DMS114 treated with DMSO at 0.1 percent for 48 hours (cell line): ENCODE results near the gene LMAN2.
A peak's percentile ranks its signal among the peaks of the same experiment; 100 is the strongest.

ENCODE experiments used
- DNase-seq: peaks from one replicate; lab custom pipeline; 2025; ENCODE audit not compliant: unreplicated experiment; lab: John Stamatoyannopoulos, UW

The LMAN2 gene, protein sequence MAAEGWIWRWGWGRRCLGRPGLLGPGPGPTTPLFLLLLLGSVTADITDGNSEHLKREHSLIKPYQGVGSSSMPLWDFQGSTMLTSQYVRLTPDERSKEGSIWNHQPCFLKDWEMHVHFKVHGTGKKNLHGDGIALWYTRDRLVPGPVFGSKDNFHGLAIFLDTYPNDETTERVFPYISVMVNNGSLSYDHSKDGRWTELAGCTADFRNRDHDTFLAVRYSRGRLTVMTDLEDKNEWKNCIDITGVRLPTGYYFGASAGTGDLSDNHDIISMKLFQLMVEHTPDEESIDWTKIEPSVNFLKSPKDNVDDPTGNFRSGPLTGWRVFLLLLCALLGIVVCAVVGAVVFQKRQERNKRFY

DNA sequence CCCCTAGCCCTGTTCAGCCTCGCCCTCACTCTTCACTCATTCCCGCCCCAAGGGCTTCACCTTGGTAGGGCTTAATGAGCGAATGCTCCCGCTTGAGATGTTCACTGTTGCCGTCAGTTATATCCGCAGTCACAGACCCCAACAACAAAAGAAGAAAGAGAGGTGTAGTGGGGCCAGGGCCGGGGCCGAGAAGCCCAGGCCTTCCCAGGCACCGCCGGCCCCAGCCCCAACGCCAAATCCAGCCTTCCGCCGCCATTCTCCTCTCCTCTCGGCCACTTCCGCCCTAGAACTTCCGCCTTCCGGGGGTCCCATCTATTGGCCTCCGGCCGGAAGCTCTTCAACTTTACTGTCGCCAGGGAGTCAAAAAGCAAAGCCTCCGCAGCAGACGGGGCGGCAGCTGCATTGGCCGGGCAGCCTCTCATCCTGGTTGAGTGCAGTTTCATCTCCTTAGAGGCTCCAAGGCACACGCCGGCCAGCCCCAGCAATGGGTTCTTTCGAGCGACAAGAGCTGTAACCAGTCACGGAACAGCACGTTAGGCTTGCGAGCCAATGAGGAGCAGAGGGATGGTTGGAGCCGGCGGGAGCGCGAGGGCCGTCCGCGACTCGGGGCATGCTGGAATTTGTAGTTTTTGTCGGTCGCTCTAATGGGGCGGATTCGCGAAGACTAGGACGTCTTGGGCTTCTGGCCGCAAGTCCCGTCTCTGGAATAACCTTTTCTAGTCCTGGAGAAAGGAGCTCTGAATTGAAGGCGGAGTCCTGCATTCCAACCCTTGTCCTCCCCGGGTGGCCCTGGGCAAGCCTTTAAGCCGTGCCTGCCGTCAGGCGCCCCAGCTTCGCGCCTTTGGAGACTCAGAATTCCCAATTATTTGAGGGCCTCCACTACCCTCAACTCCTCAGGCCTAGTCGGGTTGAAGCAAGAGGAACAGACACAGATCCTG lies at the start of gene LMAN2:
Gene LMAN2, minus strand, starts transcription at position 277 of the 938 bp plus-strand sequence. Its CDS starts 21 bp downstream, at position 256.
- DNase-seq: peak; percentile 95

DNA sequence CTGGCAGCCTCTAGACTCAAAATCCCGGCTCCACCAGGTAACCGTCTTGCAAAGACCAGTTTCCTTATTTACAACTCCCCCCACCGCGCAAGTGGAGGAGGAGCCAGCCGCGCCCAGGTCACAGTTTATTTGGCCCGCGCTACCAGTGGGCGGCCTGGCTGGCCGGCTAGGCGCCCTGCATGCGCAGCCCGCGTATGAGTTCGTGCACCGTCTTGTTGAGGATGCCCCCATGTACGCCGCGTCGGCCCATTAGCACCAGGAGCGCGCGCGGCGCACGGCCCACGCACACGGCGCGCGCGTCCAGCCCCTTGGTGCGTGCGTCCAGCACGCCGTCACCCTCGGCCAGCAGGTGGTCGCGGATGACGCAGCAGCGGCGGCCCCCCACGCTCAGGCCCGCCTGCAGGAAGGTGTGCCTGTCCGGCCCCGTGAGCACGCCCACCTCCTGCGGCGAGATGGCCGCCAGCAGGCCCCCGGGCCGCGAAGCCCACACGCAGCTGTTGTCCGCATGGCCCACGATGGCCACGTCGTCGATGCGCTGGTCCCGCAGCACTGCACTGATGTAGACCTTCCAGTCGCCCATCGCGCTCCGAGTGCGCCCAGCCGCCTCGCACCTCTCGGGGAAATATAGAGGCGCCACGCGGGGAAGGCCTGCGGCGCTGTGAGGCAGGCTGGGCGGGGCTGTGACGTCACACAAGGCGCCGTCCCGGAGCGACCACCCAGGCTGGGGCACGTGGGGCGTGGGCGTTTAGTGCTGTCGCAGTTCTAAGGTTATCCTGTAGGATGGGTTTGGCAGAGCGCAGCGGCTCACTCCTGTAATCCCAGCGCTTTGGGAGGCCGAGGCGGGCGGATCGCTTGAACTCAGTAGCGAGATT lies 48.8 kb upstream of the LMAN2 start, which contains the start of gene PFN3:
Gene PFN3, minus strand, starts transcription at position 665 of the 872 bp plus-strand sequence. Its CDS starts 85 bp downstream, at position 580.
- DNase-seq: no peak

- no peak for DNase-seq
Observed at GRCh38 chr5:177397875-177398390, 46.5 kb upstream of the LMAN2 start.

- no peak for DNase-seq
Observed at GRCh38 chr5:177396807-177397206, 45.3 kb upstream of the LMAN2 start.

DNA sequence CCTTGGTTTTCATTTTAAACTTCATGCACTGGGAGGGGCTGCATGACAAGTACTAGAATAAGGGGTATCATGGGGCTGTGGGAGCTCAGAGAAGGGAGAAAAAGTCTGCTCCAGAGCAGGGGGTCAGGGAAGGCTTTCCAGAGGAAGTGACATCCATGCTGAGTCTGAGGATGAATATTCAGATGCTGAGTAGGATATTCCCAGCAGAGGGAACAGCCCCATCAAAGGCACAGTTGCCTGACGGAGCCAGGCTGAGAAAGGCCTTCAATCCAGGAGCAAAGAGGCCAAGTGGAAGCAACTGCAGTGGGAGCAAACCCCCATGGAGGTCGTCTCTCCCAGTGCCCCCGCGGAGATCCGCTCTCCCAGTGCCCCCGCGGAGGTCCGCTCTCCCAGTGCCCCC lies 44.6 kb upstream of the LMAN2 start:
- DNase-seq: no peak

DNA sequence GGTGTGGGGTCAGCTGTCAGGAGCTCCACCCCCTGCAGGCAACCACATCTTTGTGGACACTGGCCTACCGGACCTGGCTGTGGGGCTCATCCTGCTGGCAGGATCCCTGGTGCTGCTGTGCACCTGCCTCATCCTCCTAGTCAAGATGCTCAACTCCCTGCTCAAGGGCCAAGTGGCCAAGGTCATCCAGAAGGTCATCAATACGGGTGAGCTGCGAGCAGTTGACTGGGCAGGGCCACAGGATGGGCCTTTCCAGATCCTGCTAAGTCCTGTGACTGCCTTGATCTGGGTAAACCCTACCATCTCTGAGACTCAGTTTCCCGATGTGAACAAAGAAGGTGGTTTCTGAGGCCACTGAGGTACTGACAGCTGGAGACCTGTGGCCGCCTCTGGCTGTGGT lies 42.5 kb upstream of the LMAN2 start:
- DNase-seq: no peak

GRCh38 chr5:177393206-177393765 lies 41.8 kb upstream of the LMAN2 start:
- DNase-seq: no peak

- no peak for DNase-seq
Observed at GRCh38 chr5:177392765-177393164, 41.3 kb upstream of the LMAN2 start.

DNA sequence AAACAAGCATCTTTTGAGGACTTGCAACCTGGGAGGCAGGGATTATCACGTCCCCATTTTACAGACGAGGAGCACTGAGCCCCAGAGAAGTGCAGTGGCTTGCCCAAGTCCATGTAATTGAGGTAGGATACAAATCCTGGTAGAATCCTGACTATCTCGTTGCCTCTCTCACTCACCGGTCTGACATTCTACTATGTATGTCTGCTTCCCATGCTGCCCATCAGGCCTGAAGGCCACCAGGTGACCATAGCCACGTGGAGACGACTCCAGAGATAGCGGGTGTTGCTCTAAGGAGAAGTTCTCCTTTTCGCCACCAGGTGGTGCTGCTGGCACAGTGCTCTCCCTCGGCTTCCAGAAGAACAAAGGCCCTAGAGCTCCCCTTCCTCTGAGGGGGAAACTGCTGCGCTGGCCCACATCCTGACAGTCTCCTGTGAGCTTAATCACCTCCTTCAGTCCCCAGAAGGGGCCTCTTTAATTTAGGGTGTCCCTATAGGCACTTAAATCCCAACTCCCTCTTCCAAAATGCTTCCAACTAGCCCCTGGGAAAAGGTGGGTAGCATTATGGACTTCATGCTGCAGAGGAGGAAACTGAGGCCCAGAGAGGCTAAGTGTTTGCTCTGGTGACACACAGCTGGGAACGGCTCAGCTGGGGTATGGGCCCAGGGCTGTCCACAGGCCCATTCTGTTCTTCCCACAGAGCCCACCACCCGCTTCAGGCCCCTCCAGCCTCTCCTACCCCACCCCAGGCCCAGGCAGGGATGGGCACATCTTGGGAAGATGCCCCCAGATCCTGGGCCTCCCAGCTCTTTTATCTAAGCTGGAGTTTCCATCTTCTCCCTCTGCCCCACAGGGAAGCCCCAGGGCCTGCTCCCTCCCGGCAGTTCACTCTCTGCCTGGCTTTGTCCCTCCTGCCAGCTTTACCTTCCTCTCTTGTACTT lies 39.2 kb upstream of the LMAN2 start:
- DNase-seq: peak; percentile 71

GRCh38 chr5:177389241-177390169 lies 38.0 kb upstream of the LMAN2 start:
- DNase-seq: no peak

- no peak for DNase-seq
Observed at GRCh38 chr5:177388521-177389052, 37.1 kb upstream of the LMAN2 start.

GRCh38 chr5:177387405-177387804 lies 35.9 kb upstream of the LMAN2 start:
- DNase-seq: no peak

DNA sequence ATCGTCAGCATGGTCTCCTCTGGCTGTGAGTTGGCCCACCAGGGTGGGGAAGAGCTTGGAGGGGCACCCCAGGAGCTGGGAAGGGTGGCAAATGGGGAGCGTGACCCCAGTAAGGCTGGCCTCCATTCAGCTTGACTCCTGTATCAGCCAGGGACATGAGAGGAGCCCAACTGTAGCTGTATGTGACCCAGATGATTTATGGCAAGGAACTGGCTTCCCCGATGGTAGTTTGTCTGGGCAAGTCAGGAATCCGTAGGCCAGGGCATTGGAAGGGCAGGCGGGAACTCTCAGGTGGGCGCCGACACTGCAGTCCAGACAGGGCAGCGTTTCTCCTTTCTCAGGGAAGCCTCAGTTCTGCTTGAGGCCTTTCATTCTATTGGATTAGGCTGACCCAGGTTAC lies 35.1 kb upstream of the LMAN2 start:
- no peak for DNase-seq

- DNase-seq: no peak
Observed at GRCh38 chr5:177385720-177386119, 34.3 kb upstream of the LMAN2 start.

- DNase-seq: no peak
Observed at GRCh38 chr5:177384134-177384533, 32.7 kb upstream of the LMAN2 start, which contains the start of gene SLC34A1. Gene SLC34A1 (plus strand): TSS chr5:177384434. CDS start chr5:177385742, 1,308 bp downstream.

GRCh38 chr5:177383181-177383580 lies 31.7 kb upstream of the LMAN2 start:
- no peak for DNase-seq

DNA sequence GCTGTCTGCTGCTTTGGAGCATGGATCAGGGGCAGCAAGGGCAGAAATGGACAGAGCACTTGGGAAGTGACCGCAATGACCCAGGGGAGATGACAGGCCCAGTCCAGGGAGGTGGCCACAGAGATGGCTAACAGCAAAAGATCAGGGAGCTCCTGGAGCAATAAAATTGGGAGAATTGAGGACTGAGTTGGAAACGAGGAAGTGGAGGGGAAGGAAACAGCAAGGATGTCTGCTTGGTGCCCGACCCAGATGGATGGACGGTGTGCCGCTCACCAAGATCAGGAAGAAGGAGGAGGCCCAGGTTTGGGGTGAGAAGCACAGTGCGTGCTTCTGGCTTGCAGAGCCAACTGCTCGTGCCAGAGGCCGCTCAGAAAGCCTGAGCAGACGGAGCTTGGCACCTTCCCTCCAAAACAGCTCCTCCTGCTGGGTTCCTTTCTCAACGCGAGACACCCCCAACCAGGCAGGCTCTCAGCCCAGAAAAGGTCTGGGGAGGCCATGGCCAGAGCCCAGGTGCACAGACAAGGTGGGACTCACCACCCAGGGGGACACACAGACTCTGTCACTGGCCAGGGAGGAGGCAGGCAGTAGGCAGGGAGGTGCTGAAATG lies 31.1 kb upstream of the LMAN2 start:
- DNase-seq: no peak

GRCh38 chr5:177380805-177381126 lies 29.3 kb upstream of the LMAN2 start:
- DNase-seq: no peak
